ENCODE measurements around the gene SRSF6. TPM values are rescaled to one million over a fixed set of nuclear protein-coding genes. Genes with fewer than 3 reads are reported as not detected.
"Not testable (repeated sequence)": the region's sequence is repeated elsewhere in the genome, so short reads cannot be mapped to it uniquely, and the experiment has no call there.

Gene SRSF6
- total RNA-seq, 8 experiments from 2014 or later, result 34.4 to 179 (median 82.9) TPM

DNA sequence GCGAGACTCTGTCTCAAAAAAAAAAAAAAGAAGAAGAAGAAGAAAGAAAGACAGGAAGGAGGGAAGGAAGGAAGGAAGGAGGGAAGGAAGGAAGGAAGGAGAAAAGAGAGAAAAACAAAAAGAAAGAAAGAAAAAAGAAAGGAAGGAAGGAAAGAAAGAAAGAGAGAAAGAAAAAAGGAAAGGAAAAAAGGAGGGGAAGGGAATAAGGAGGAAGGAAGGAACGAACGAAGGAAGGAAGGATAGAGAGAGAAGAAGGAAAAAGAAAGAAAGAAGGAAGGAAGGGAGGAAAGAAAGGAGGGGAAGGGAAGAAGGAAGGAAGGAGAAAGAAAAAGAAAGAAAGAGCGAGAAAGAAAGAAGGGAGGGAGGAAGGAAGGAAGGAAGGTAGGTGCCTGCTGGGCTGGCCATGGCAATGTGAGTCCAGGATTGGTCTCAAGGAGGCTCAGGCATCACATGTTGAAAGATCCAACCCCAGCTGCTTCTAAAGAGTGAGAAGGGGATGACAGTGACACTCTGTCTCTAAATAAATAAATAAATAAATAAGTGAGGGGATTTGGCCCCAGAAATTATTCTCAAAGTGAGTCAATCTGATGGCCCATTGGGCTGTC is 24.3 kb upstream of the SRSF6 start:
- no peak overlapping the region for H3K27ac ChIP-seq
- peaks cover 0 to 5% of the 10 kb centered on the region in 2 donors for H3K4me1 ChIP-seq (replicated peaks in 1 of 2)
- ATAC-seq (replicated peaks in 6 of 8), result no peak
- in situ Hi-C loops (cut with MboI; ENCODE audit: low pct_unique_long_range_greater_than_20kb in 2 of 9, low sequenced_read_pairs in 9 of 9, unreplicated experiment in 9 of 9), result loop anchor here in 3 of 9 experiments (25.0 kb wide), 1 partner anchor 654 kb away; no protein-coding TSS in a partner anchor
- WGBS, 10 experiments, result 13 to 100% (median 50%) methylated on average over 1 to 4 of the region's 4 CpGs
- no peak overlapping the region for H3K4me3 ChIP-seq

DNA sequence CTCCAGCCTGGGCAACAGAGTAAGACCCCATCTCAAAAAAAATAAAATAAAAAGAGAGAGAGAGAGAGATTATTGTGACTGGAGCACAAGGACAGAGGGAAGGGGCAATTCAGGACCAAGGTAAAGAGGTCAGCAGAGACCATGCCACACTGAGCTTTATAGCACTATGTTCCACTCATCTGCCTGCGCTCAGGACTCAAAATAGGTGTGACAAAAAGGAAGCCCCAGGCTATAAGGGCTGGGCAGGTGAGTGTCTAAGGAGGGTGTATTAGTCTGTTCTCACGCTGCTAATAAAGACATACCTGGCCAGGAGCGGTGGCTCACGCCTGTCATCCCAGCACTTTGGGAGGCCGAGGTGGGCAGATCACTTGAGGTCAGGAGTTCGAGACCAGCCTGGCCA is 23.1 kb upstream of the SRSF6 start:
- WGBS, 10 experiments, result 0 to 100% (median 72%) methylated on average over 1 to 6 of the region's 6 CpGs; no CpG with 5 or more reads in 4 of the 10 experiments
- H3K4me3 ChIP-seq, result no peak overlapping the region
- peaks cover 0 to 5% of the 10 kb centered on the region in 2 donors for H3K4me1 ChIP-seq (replicated peaks in 1 of 2)
- in situ Hi-C loops (cut with MboI; ENCODE audit: low pct_unique_long_range_greater_than_20kb in 2 of 9, low sequenced_read_pairs in 9 of 9, unreplicated experiment in 9 of 9), result loop anchor here in 3 of 9 experiments (25.0 kb wide), 1 partner anchor 653 kb away; no protein-coding TSS in a partner anchor
- H3K27ac ChIP-seq, result no peak overlapping the region
- ATAC-seq (replicated peaks in 6 of 8), result no peak

DNA sequence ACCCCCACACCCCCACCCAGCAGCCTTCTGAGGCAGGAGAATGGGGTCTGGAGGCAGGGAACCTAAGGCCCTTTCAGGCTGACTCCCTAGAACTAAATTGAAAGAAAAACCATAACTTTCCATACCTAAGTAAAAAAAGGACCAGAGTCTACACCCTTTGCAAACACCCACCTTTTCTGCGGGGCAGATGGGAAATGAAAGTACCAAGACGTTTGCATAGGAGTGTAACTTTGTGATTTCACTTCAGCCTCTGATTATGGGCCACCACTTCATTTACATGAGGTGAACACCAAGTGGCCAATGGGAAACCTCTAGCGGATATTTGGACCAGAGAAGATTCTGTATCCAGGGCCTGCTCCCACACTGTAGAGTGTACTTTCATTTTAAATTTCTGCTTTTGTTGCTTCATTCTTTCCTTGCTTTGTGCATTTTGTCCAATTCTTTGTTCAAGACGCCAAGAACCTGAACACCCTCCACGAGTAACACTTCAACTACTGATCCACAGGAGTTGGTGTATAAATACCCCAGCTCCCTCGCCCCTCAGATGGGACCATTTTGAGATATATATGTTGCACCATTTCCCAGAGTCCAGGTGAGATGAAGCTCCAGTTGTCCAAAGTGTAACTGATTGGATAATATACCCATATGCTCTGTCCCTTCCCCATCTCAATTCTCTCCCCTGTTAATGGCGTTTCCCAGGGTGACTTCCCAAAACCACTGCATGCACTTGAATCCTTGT is 18.9 kb upstream of the SRSF6 start:
- Histone ChIP-seq H3K27ac (no peak overlapping the region), H3K4me3 (no peak overlapping the region), H3K4me1 (replicated peaks in 1 of 2) (no peaks in the 10 kb centered on the region)
- in situ Hi-C loops (cut with MboI; ENCODE audit: low pct_unique_long_range_greater_than_20kb in 2 of 9, low sequenced_read_pairs in 9 of 9, unreplicated experiment in 9 of 9), result loop anchor here in 3 of 9 experiments (25.0 kb wide), 1 partner anchor 649 kb away; no protein-coding TSS in a partner anchor
- WGBS, 10 experiments, result 24 to 100% (median 60%) methylated on average over 1 to 6 of the region's 7 CpGs; no CpG with 5 or more reads in 1 of the 10 experiments
- no peak for ATAC-seq (replicated peaks in 6 of 8)

- Histone ChIP-seq H3K4me1 (replicated peaks in 1 of 2) (no peaks in the 10 kb centered on the region), H3K4me3 (no peak overlapping the region), H3K27ac (no peak overlapping the region)
- 10 to 75% (median 57%) methylated on average over 1 to 6 of the region's 7 CpGs; no CpG with 5 or more reads in 2 of the 10 experiments for WGBS, 10 experiments
- in situ Hi-C loops (cut with MboI; ENCODE audit: low pct_unique_long_range_greater_than_20kb in 2 of 9, low sequenced_read_pairs in 9 of 9, unreplicated experiment in 9 of 9), result loop anchor here in 3 of 9 experiments (25.0 kb wide), 1 partner anchor 647 kb away; no protein-coding TSS in a partner anchor
- no peak for ATAC-seq (replicated peaks in 6 of 8)
These were observed 17.2 kb upstream of the SRSF6 start for GRCh38 chr20:43440531-43440930.

GRCh38 chr20:43442282-43442880 is 15.3 kb upstream of the SRSF6 start:
- in situ Hi-C loops (cut with MboI; ENCODE audit: low pct_unique_long_range_greater_than_20kb in 2 of 9, low sequenced_read_pairs in 9 of 9, unreplicated experiment in 9 of 9), result loop anchor here in 3 of 9 experiments (25.0 kb wide), 1 partner anchor 645 kb away; no protein-coding TSS in a partner anchor
- peak in 3 of 8 experiments; percentile 58 to 94 (median 88) for ATAC-seq (replicated peaks in 6 of 8)
- no peaks in the 10 kb centered on the region for H3K4me1 ChIP-seq (replicated peaks in 1 of 2)
- no peak overlapping the region for H3K4me3 ChIP-seq
- 27 to 92% (median 39%) methylated on average over 2 to 3 of the region's 5 CpGs; no CpG with 5 or more reads in 5 of the 10 experiments for WGBS, 10 experiments
- no peak overlapping the region for H3K27ac ChIP-seq

- ATAC-seq (replicated peaks in 6 of 8), result peak in 3 of 8 experiments; percentile 35 to 51 (median 49)
- in situ Hi-C loops (cut with MboI; ENCODE audit: low pct_unique_long_range_greater_than_20kb in 2 of 9, low sequenced_read_pairs in 9 of 9, unreplicated experiment in 9 of 9), result loop anchor here in 3 of 9 experiments (25.0 kb wide), 1 partner anchor 643 kb away; no protein-coding TSS in a partner anchor
- WGBS, 10 experiments, result 34 to 100% (median 67%) methylated on average over 2 to 9 of the region's 9 CpGs; no CpG with 5 or more reads in 1 of the 10 experiments
- Histone ChIP-seq H3K27ac (no peak overlapping the region), H3K4me3 (no peak overlapping the region), H3K4me1 (replicated peaks in 1 of 2) (no peaks in the 10 kb centered on the region)
These were observed 13.6 kb upstream of the SRSF6 start for GRCh38 chr20:43444107-43444506.

DNA sequence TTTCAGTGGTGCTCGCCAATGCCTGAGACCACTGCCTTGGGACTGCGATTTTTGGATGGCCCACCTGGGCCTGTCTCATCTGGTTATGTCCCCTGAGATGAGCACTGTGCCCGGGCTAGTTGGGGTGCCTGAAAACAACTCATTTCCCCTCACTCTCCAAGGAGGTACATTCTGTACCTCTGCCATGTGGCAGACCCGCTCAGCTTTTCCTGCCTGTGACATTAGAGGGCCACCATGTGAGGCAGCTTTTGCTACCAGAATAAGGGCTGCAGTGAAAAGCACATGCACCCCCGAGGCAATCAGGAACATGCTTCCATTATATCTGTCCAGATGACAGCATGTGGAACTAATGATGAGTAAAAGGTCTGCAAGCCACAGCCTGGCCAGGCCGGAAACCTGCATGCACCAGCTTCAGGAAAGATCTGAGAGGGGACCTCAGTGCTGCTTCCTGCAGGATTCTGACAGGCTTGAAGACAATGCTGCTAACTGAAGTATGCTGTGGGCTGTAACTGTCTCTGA is 11.3 kb upstream of the SRSF6 start:
- H3K27ac ChIP-seq, result no peak overlapping the region
- ATAC-seq (replicated peaks in 6 of 8), result no peak
- no peaks in the 10 kb centered on the region for H3K4me1 ChIP-seq (replicated peaks in 1 of 2)
- WGBS, 10 experiments, result 0 to 100% (median 46%) methylated on average over 1 to 5 of the region's 6 CpGs; no CpG with 5 or more reads in 4 of the 10 experiments
- no peak overlapping the region for H3K4me3 ChIP-seq
- in situ Hi-C loops (cut with MboI; ENCODE audit: low pct_unique_long_range_greater_than_20kb in 2 of 9, low sequenced_read_pairs in 9 of 9, unreplicated experiment in 9 of 9), result loop anchor here in 3 of 9 experiments (25.0 kb wide), 1 partner anchor 641 kb away; no protein-coding TSS in a partner anchor

GRCh38 chr20:43448431-43448747 is 9.3 kb upstream of the SRSF6 start:
- not testable (repeated sequence) for H3K4me1 ChIP-seq (replicated peaks in 1 of 2); H3K4me3 ChIP-seq; H3K27ac ChIP-seq; ATAC-seq (replicated peaks in 6 of 8)
- WGBS, 10 experiments, result 18 to 40% methylated on average over 1 to 3 of the region's 4 CpGs; no CpG with 5 or more reads in 8 of the 10 experiments
- in situ Hi-C loops (cut with MboI; ENCODE audit: low pct_unique_long_range_greater_than_20kb in 2 of 9, low sequenced_read_pairs in 9 of 9, unreplicated experiment in 9 of 9), result loop anchor here in 3 of 9 experiments (25.0 kb wide), 1 partner anchor 639 kb away; no protein-coding TSS in a partner anchor

DNA sequence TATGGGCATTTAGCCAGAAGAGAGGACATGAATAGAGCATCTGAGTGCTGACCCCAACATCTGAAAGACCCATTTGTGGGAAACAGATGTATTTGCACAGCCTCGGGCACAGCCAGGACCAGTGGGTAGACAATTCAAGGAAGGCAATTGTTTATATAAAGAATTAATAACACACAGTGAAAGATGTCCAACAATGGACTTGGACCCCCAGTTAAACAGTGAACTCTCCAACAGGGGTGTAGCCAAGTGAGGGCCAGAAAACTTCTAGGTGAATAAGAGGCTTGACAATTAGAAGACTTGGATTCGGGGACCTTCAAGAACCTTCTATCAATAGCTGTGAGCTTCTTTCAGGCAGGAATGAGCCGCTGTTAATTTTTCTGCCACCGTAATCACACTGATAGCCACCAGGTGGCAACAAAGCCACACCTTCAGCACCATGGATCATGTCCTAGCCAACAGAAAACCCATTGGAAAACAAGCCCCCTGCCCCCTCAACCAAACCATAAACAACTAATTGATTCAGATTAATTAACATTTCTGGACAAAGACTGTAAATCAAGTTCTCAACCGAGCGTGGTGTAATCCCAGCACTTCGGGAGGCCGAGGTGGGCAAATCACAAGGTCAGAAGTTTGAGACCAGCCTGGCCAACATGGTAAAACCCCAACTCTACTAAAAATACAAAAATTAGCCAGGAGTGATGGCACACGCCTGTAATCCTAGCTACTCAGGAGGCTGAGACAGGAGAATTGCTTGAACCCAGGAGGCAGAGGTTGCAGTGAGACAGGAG is 8.8 kb upstream of the SRSF6 start:
- ATAC-seq (replicated peaks in 6 of 8), result peak; percentile 62 to 89 (median 75)

GRCh38 chr20:43450841-43451799 is 6.6 kb upstream of the SRSF6 start:
- Histone ChIP-seq H3K4me1 (replicated peaks in 1 of 2) (peaks cover 0 to 5% of the 10 kb centered on the region in 2 donors), H3K27ac (no peak overlapping the region), H3K4me3 (no peak overlapping the region)
- no peak for ATAC-seq (replicated peaks in 6 of 8)
- 8 to 96% (median 79%) methylated on average over 3 to 12 of the region's 14 CpGs for WGBS, 10 experiments
- in situ Hi-C loops (cut with MboI; ENCODE audit: low pct_unique_long_range_greater_than_20kb in 2 of 9, low sequenced_read_pairs in 9 of 9, unreplicated experiment in 9 of 9), result no loop called here

More for the DNA sequence above, 8.8 kb upstream of the SRSF6 start:
- Histone ChIP-seq H3K4me3 (no peak overlapping the region), H3K27ac (no peak overlapping the region), H3K4me1 (replicated peaks in 1 of 2) (peaks cover 0 to 5% of the 10 kb centered on the region in 2 donors)
- in situ Hi-C loops (cut with MboI; ENCODE audit: low pct_unique_long_range_greater_than_20kb in 2 of 9, low sequenced_read_pairs in 9 of 9, unreplicated experiment in 9 of 9), result loop anchor here in 3 of 9 experiments (25.0 kb wide), 1 partner anchor 638 kb away; no protein-coding TSS in a partner anchor
- 0 to 60% (median 37%) methylated on average over 1 to 9 of the region's 9 CpGs; no CpG with 5 or more reads in 1 of the 10 experiments for WGBS, 10 experiments

- WGBS, 10 experiments, result 0 to 100% (median 87%) methylated on average over 1 to 13 of the region's 15 CpGs; no CpG with 5 or more reads in 1 of the 10 experiments
- in situ Hi-C loops (cut with MboI; ENCODE audit: low pct_unique_long_range_greater_than_20kb in 2 of 9, low sequenced_read_pairs in 9 of 9, unreplicated experiment in 9 of 9), result no loop called here
- Histone ChIP-seq H3K4me1 (replicated peaks in 1 of 2) (peaks cover 3 to 5% of the 10 kb centered on the region in 2 donors), H3K4me3 (no peak overlapping the region), H3K27ac (no peak overlapping the region)
- no peak for ATAC-seq (replicated peaks in 6 of 8)
These were observed 5.1 kb upstream of the SRSF6 start for GRCh38 chr20:43452404-43453126.
